ENCODE data around the gene RAC2. TPM values are rescaled to one million over a fixed set of nuclear protein-coding genes. Genes with fewer than 3 reads are reported as not detected.

RAC2 gene
- total RNA-seq, 3 donors from 2014 or later, result 388 to 432 (median 395) TPM

- peak overlapping the region; percentile 58 for H3K4me3 Mint-ChIP-seq
- H3K27me3 Mint-ChIP-seq (ENCODE audit: low read depth), result no peaks in the 10 kb centered on the region
- DNase-seq (peak; percentile 66), ATAC-seq (peak; percentile 83 to 85)
- peaks cover 12% of the 10 kb centered on the region for H3K9me3 Mint-ChIP-seq
- H3K4me1 Mint-ChIP-seq (ENCODE audit: low read depth), result peaks cover 77% of the 10 kb centered on the region
- peaks cover 24% of the 10 kb centered on the region for H3K36me3 Mint-ChIP-seq (ENCODE audit: insufficient read depth)
Measured at GRCh38 chr22:37218771-37219411, 25.2 kb downstream of the RAC2 start.

GRCh38 chr22:37218399-37218770 is 25.7 kb downstream of the RAC2 start:
- Mint-ChIP-seq H3K4me1 (ENCODE audit: low read depth) (peaks cover 72% of the 10 kb centered on the region), H3K9me3 (peaks cover 12% of the 10 kb centered on the region), H3K27me3 (ENCODE audit: low read depth) (no peaks in the 10 kb centered on the region), H3K4me3 (peak overlapping the region; percentile 58), H3K36me3 (ENCODE audit: insufficient read depth) (peaks cover 19% of the 10 kb centered on the region)
- ATAC-seq (peak; percentile 1 to 3), DNase-seq (no peak)

GRCh38 chr22:37215890-37216289 is 28.2 kb downstream of the RAC2 start:
- no peaks in the 10 kb centered on the region for H3K27me3 Mint-ChIP-seq (ENCODE audit: low read depth)
- no peak overlapping the region for H3K4me3 Mint-ChIP-seq
- ATAC-seq, result no peak
- peaks cover 3% of the 10 kb centered on the region for H3K9me3 Mint-ChIP-seq
- DNase-seq, result no peak
- peaks cover 49% of the 10 kb centered on the region for H3K4me1 Mint-ChIP-seq (ENCODE audit: low read depth)
- H3K36me3 Mint-ChIP-seq (ENCODE audit: insufficient read depth), result peaks cover 12% of the 10 kb centered on the region

- peaks cover 37% of the 10 kb centered on the region for H3K4me1 Mint-ChIP-seq (ENCODE audit: low read depth)
Measured at GRCh38 chr22:37214731-37215030, 29.4 kb downstream of the RAC2 start.

GRCh38 chr22:37213941-37214730 is 29.9 kb downstream of the RAC2 start:
- no peak for ATAC-seq
- DNase-seq, result no peak
- H3K36me3 Mint-ChIP-seq (ENCODE audit: insufficient read depth), result peaks cover 8% of the 10 kb centered on the region
- H3K4me1 Mint-ChIP-seq (ENCODE audit: low read depth), result peaks cover 32% of the 10 kb centered on the region
- H3K27me3 Mint-ChIP-seq (ENCODE audit: low read depth), result no peaks in the 10 kb centered on the region
- H3K9me3 Mint-ChIP-seq, result no peaks in the 10 kb centered on the region
- H3K4me3 Mint-ChIP-seq, result no peak overlapping the region

More at GRCh38 chr22:37214731-37215030, 29.4 kb downstream of the RAC2 start:
- H3K9me3 Mint-ChIP-seq, result no peaks in the 10 kb centered on the region
- peaks cover 8% of the 10 kb centered on the region for H3K36me3 Mint-ChIP-seq (ENCODE audit: insufficient read depth)
- H3K27me3 Mint-ChIP-seq (ENCODE audit: low read depth), result no peaks in the 10 kb centered on the region
- no peak for DNase-seq
- H3K4me3 Mint-ChIP-seq, result no peak overlapping the region
- no peak for ATAC-seq

GRCh38 chr22:37213218-37213855 is 30.7 kb downstream of the RAC2 start:
- ATAC-seq, result no peak
- peaks cover 31% of the 10 kb centered on the region for H3K4me1 Mint-ChIP-seq (ENCODE audit: low read depth)
- no peak overlapping the region for H3K4me3 Mint-ChIP-seq
- H3K27me3 Mint-ChIP-seq (ENCODE audit: low read depth), result no peaks in the 10 kb centered on the region
- DNase-seq, result peak; percentile 2
- H3K9me3 Mint-ChIP-seq, result no peaks in the 10 kb centered on the region
- H3K36me3 Mint-ChIP-seq (ENCODE audit: insufficient read depth), result peaks cover 8% of the 10 kb centered on the region

- H3K9me3 Mint-ChIP-seq, result no peaks in the 10 kb centered on the region
- ATAC-seq, result peak in 1 of 2 donors; percentile 23
- no peak within 1 kb of the TSS for H3K4me3 Mint-ChIP-seq
- H3K4me1 Mint-ChIP-seq (ENCODE audit: low read depth), result peaks cover 29% of the 10 kb centered on the region
- H3K27me3 Mint-ChIP-seq (ENCODE audit: low read depth), result no peaks in the 10 kb centered on the region
- peak; percentile 3 for DNase-seq
- H3K36me3 Mint-ChIP-seq (ENCODE audit: insufficient read depth), result peaks cover 8% of the 10 kb centered on the region
Measured at GRCh38 chr22:37212174-37212906, 31.7 kb downstream of the RAC2 start, which contains the start of gene SSTR3. SSTR3 (minus strand) TSS chr22:37212477; CDS start chr22:37207803, 4,674 bp downstream.

GRCh38 chr22:37211866-37212173 is 32.2 kb downstream of the RAC2 start:
- DNase-seq (no peak), ATAC-seq (no peak)
- peaks cover 26% of the 10 kb centered on the region for H3K4me1 Mint-ChIP-seq (ENCODE audit: low read depth)

GRCh38 chr22:37211075-37211865 is 32.8 kb downstream of the RAC2 start:
- Mint-ChIP-seq H3K9me3 (no peaks in the 10 kb centered on the region), H3K4me3 (no peak overlapping the region), H3K4me1 (ENCODE audit: low read depth) (peaks cover 25% of the 10 kb centered on the region), H3K27me3 (ENCODE audit: low read depth) (no peaks in the 10 kb centered on the region), H3K36me3 (ENCODE audit: insufficient read depth) (peaks cover 5% of the 10 kb centered on the region)
- DNase-seq (no peak), ATAC-seq (no peak)

More at GRCh38 chr22:37211866-37212173, 32.2 kb downstream of the RAC2 start:
- H3K9me3 Mint-ChIP-seq, result no peaks in the 10 kb centered on the region
- H3K36me3 Mint-ChIP-seq (ENCODE audit: insufficient read depth), result peaks cover 8% of the 10 kb centered on the region
- H3K4me3 Mint-ChIP-seq, result no peak overlapping the region
- no peaks in the 10 kb centered on the region for H3K27me3 Mint-ChIP-seq (ENCODE audit: low read depth)

GRCh38 chr22:37210041-37210803 is 33.8 kb downstream of the RAC2 start:
- no peak for DNase-seq
- Mint-ChIP-seq H3K4me3 (no peak overlapping the region), H3K27me3 (ENCODE audit: low read depth) (no peaks in the 10 kb centered on the region), H3K36me3 (ENCODE audit: insufficient read depth) (peaks cover 2% of the 10 kb centered on the region), H3K4me1 (ENCODE audit: low read depth) (peaks cover 19% of the 10 kb centered on the region), H3K9me3 (no peaks in the 10 kb centered on the region)
- ATAC-seq, result no peak

- H3K36me3 Mint-ChIP-seq (ENCODE audit: insufficient read depth), result no peaks in the 10 kb centered on the region
- ATAC-seq (no peak), DNase-seq (no peak)
- no peak overlapping the region for H3K4me3 Mint-ChIP-seq
- H3K9me3 Mint-ChIP-seq, result no peaks in the 10 kb centered on the region
- H3K4me1 Mint-ChIP-seq (ENCODE audit: low read depth), result peaks cover 19% of the 10 kb centered on the region
- no peaks in the 10 kb centered on the region for H3K27me3 Mint-ChIP-seq (ENCODE audit: low read depth)
Measured at GRCh38 chr22:37209140-37209845, 34.8 kb downstream of the RAC2 start.

GRCh38 chr22:37208401-37209139 is 35.5 kb downstream of the RAC2 start:
- DNase-seq (no peak), ATAC-seq (no peak)
- Mint-ChIP-seq H3K36me3 (ENCODE audit: insufficient read depth) (no peaks in the 10 kb centered on the region), H3K4me1 (ENCODE audit: low read depth) (peaks cover 19% of the 10 kb centered on the region), H3K27me3 (ENCODE audit: low read depth) (no peaks in the 10 kb centered on the region), H3K4me3 (no peak overlapping the region), H3K9me3 (no peaks in the 10 kb centered on the region)
